Tibial nerve (tissue), 4 donors: ENCODE results near the gene PRKCD. TPM values are rescaled to one million over a fixed set of nuclear protein-coding genes. Genes with fewer than 3 reads are reported as not detected.

Experiments
- DNase-seq, 2 donors: peaks; one replicate each; pipeline ENCODE4 v3.0.0-alpha.2; 2019; ENCODE audit warnings: low spot score in 2 of 2
- H3K27ac ChIP-seq, 4 donors: fragments of 200-600 bp; sonication (generic) in 3 of 4; one replicate each; pipeline ENCODE4 v1.5.1; 2017 to 2019; ENCODE audit warnings: mild to moderate bottlenecking in 1 of 4
- H3K27me3 ChIP-seq, 2 donors: fragments of 200-600 bp; sonication (generic) in 1 of 2; one replicate each; pipeline versions ENCODE4 v1.5.1 to v1.6.0; 2017 to 2019
- H3K36me3 ChIP-seq, 3 donors: fragments of 200-600 bp; sonication (generic); one replicate each; pipeline ENCODE4 v1.5.1; 2018 to 2019
- H3K4me1 ChIP-seq, 4 donors: fragments of 200-600 bp; sonication (generic) in 3 of 4; one replicate each; pipeline ENCODE4 v1.5.1; 2017 to 2019
- H3K4me3 ChIP-seq, 4 donors: fragments of 200-600 bp; sonication (generic) in 3 of 4; one replicate each; pipeline ENCODE4 v1.5.1; 2017 to 2019; ENCODE audit warnings: mild to moderate bottlenecking in 1 of 4, moderate library complexity in 1 of 4
- H3K9me3 ChIP-seq, 4 donors: fragments of 200-600 bp; sonication (generic) in 3 of 4; one replicate each; pipeline ENCODE4 v1.5.1; 2017 to 2019
- EP300 ChIP-seq, 2 donors: sonication (generic); formaldehyde crosslinking; IDR thresholded peaks; one replicate each; pipeline ENCODE4 v1.6.1; 2017; ENCODE audit warnings: antibody characterized with exemption in 2 of 2, mild to moderate bottlenecking in 1 of 2
- POLR2A ChIP-seq, 2 donors: fragments of 450-650 bp; IDR thresholded peaks; one replicate each; pipeline ENCODE4 v1.6.1; 2017; ENCODE audit warnings: antibody characterized with exemption in 2 of 2, mild to moderate bottlenecking in 2 of 2, moderate library complexity in 2 of 2
- WGBS, 2 donors: methylation state at CpG; one replicate each; pipeline ENCODE4 v1.1.5; 2018; 5-methylcytosine and 5-hydroxymethylcytosine counted together
- total RNA-seq, 4 donors: library from RNA; depleted of rRNA; stranded (reverse); fragments of >200 nt; gene quantifications; one replicate each; pipeline ENCODE4 v1.1.0, GENCODE V29; 2016
- TF ChIP-seq, protein P1 (sequence below), 5 experiments: fragments of 200-600 bp in 3 of 5; fragments of 450-650 bp in 2 of 5; sonication (generic) in 3 of 5; IDR thresholded peaks; one replicate each; pipeline ENCODE4 v1.5.1; 2016 to 2019; ENCODE audit warnings: antibody characterized with exemption in 5 of 5, mild to moderate bottlenecking in 3 of 5, moderate library complexity in 2 of 5

Gene PRKCD
- total RNA-seq, 4 donors from 2014 or later, result 13.5 to 30.6 (median 19.9) TPM

GRCh38 chr3:53221345-53221744, 60.3 kb downstream of the PRKCD start:
- peaks cover 0 to 37% (median 11%) of the 10 kb centered on the region in 3 donors for H3K36me3 ChIP-seq
- WGBS, 2 donors, result 95 to 96% methylated on average over 4 of the region's 4 CpGs
- DNase-seq, result no peak
- TF ChIP-seq, protein P1, sequence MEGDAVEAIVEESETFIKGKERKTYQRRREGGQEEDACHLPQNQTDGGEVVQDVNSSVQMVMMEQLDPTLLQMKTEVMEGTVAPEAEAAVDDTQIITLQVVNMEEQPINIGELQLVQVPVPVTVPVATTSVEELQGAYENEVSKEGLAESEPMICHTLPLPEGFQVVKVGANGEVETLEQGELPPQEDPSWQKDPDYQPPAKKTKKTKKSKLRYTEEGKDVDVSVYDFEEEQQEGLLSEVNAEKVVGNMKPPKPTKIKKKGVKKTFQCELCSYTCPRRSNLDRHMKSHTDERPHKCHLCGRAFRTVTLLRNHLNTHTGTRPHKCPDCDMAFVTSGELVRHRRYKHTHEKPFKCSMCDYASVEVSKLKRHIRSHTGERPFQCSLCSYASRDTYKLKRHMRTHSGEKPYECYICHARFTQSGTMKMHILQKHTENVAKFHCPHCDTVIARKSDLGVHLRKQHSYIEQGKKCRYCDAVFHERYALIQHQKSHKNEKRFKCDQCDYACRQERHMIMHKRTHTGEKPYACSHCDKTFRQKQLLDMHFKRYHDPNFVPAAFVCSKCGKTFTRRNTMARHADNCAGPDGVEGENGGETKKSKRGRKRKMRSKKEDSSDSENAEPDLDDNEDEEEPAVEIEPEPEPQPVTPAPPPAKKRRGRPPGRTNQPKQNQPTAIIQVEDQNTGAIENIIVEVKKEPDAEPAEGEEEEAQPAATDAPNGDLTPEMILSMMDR (IDR thresholded peaks at IDR 0.05), result no peak
- no peak for TF ChIP-seq EP300 (IDR thresholded peaks at IDR 0.05)
- no peak for TF ChIP-seq POLR2A (IDR thresholded peaks at IDR 0.05)
- H3K27me3 ChIP-seq, result no peaks in the 10 kb centered on the region
- H3K4me1 ChIP-seq, result peaks cover 0 to 5% (median 0%) of the 10 kb centered on the region in 4 donors
- H3K27ac ChIP-seq, result no peak overlapping the region
- H3K4me3 ChIP-seq, result no peak overlapping the region
- no peaks in the 10 kb centered on the region for H3K9me3 ChIP-seq

DNA sequence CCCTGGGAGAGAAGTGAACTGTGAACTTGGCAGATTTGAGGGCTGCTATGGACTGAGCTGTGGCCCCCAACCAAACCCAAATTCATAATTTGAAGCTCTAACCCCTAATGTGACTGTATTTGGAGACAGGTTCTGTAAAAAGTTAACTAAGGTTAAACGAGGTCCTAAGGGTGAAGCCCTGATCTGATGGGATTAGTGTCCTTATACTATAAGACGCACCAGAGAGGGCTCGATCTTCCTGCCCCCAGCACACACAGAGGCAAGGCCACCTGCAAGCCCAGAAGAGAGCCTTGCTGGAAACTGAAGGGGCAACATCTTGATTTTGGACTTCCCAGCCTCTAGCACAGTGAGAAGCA, 60.8 kb downstream of the PRKCD start:
- WGBS, 2 donors, result 83 to 95% methylated on average over 3 of the region's 3 CpGs
- Histone ChIP-seq H3K36me3 (peaks cover 0 to 42% (median 15%) of the 10 kb centered on the region in 3 donors), H3K4me1 (peaks cover 0 to 5% (median 0%) of the 10 kb centered on the region in 4 donors), H3K27ac (peak overlapping the region in 1 of 4 donors; percentile 15), H3K27me3 (no peaks in the 10 kb centered on the region), H3K9me3 (no peaks in the 10 kb centered on the region), H3K4me3 (no peak overlapping the region)
- DNase-seq, result no peak
- TF ChIP-seq POLR2A (IDR thresholded peaks at IDR 0.05) (no peak), EP300 (IDR thresholded peaks at IDR 0.05) (no peak)
- TF ChIP-seq, protein P1 (IDR thresholded peaks at IDR 0.05), result no peak

GRCh38 chr3:53222183-53222901, 61.3 kb downstream of the PRKCD start:
- no peak overlapping the region for H3K4me3 ChIP-seq
- H3K27me3 ChIP-seq, result no peaks in the 10 kb centered on the region
- TF ChIP-seq, protein P1 (IDR thresholded peaks at IDR 0.05), result no peak
- no peak for TF ChIP-seq POLR2A (IDR thresholded peaks at IDR 0.05)
- no peak for TF ChIP-seq EP300 (IDR thresholded peaks at IDR 0.05)
- peak overlapping the region in 2 of 4 donors; percentile 10 to 15 for H3K27ac ChIP-seq
- peaks cover 0 to 5% (median 0%) of the 10 kb centered on the region in 4 donors for H3K4me1 ChIP-seq
- WGBS, 2 donors, result 56 to 77% methylated on average over 9 to 11 of the region's 12 CpGs
- H3K9me3 ChIP-seq, result no peaks in the 10 kb centered on the region
- peaks cover 0 to 47% (median 15%) of the 10 kb centered on the region in 3 donors for H3K36me3 ChIP-seq
- DNase-seq, result no peak

DNA sequence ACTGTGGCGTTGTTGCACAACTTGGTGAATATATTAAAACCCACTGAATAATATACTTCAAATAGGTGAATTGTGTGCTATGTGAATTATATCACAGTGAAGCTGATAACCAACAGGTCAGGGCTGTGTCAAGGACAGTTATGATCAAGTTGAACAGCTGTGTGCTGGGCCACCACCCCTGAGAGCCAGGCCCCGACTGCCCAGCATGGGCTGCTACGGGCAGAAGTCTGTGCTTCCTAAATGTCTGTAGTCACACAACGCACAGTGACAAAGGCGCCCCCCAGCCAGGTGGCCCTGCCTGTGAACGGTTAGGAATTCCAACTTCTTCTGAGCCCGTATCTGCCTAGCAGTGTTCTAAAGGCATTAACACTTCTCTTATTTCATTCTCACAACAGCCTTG, 62.0 kb downstream of the PRKCD start:
- DNase-seq, result no peak
- Histone ChIP-seq H3K27ac (peak overlapping the region in 1 of 4 donors; percentile 15), H3K4me1 (peaks cover 0 to 5% (median 0%) of the 10 kb centered on the region in 4 donors), H3K27me3 (no peaks in the 10 kb centered on the region), H3K36me3 (peaks cover 0 to 54% (median 17%) of the 10 kb centered on the region in 3 donors), H3K4me3 (no peak overlapping the region), H3K9me3 (no peaks in the 10 kb centered on the region)
- TF ChIP-seq EP300 (IDR thresholded peaks at IDR 0.05), result no peak
- TF ChIP-seq, protein P1 (IDR thresholded peaks at IDR 0.05), result no peak
- TF ChIP-seq POLR2A (IDR thresholded peaks at IDR 0.05), result no peak
- 59 to 69% methylated on average over 7 of the region's 7 CpGs for WGBS, 2 donors

DNA sequence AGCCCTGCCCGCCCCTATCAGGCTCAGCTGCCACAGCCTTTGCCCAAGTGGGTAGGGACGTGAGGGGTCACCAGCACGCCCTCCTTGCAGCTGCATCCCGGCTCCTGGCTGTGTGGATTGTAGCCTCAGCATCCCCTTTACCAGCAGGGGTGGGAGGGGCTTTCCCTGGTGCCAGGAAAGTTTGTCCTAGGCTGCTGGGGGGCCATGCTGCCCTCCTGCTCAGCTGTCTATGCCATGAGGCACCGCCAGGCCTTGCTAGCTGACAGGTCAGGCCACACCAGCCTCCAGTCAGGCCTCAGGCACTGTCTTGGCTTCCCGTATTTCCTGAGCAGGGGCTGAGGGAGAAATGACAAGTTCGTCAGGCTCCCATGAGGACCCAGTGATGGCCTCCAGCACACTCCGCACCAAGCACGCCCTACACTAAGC, 62.5 kb downstream of the PRKCD start:
- peaks cover 0 to 5% (median 0%) of the 10 kb centered on the region in 4 donors for H3K4me1 ChIP-seq
- TF ChIP-seq, protein P1 (IDR thresholded peaks at IDR 0.05), result no peak
- TF ChIP-seq POLR2A (IDR thresholded peaks at IDR 0.05) (no peak), EP300 (IDR thresholded peaks at IDR 0.05) (no peak)
- H3K36me3 ChIP-seq, result peaks cover 0 to 60% (median 23%) of the 10 kb centered on the region in 3 donors
- no peak for DNase-seq
- WGBS, 2 donors, result 86 to 87% methylated on average over 8 to 9 of the region's 9 CpGs
- no peak overlapping the region for H3K4me3 ChIP-seq
- H3K27ac ChIP-seq, result no peak overlapping the region
- no peaks in the 10 kb centered on the region for H3K9me3 ChIP-seq
- H3K27me3 ChIP-seq, result no peaks in the 10 kb centered on the region
